HepG2 (cell line): ENCODE data around the gene FBXO24.

Source experiments
- ADNP ChIP-seq: sonication (generic); formaldehyde crosslinking; IDR thresholded peaks from 2 replicates; pipeline ENCODE4 v1.4.0; 2020; ENCODE audit warnings: missing genetic modification reagents
- ATF7 ChIP-seq, 2 experiments: fragments of 450-650 bp in 1 of 2; sonication (generic) in 1 of 2; formaldehyde crosslinking in 1 of 2; IDR thresholded peaks; 2 replicates each; pipeline versions ENCODE4 v1.4.0 to v1.6.1; 2016 to 2020; ENCODE audit warnings: antibody characterized with exemption in 1 of 2, mild to moderate bottlenecking in 1 of 2, missing genetic modification reagents in 1 of 2
- FOXA1 ChIP-seq, 2 experiments: fragments of 450-650 bp in 1 of 2; sonication (generic) in 1 of 2; formaldehyde crosslinking in 1 of 2; IDR thresholded peaks; 2 replicates each; pipeline versions ENCODE4 v1.4.0 to v1.6.1; 2016 to 2020; ENCODE audit warnings: missing genetic modification reagents in 1 of 2
- FOXM1 ChIP-seq: sonication (generic); formaldehyde crosslinking; IDR thresholded peaks from 2 replicates; pipeline ENCODE4 v1.5.0; 2020; ENCODE audit warnings: missing genetic modification reagents
- FOXO1 ChIP-seq: sonication (generic); formaldehyde crosslinking; IDR thresholded peaks from 2 replicates; pipeline ENCODE4 v1.4.0; 2020; ENCODE audit warnings: missing genetic modification reagents
- NR1H2 ChIP-seq: sonication (generic); formaldehyde crosslinking; IDR thresholded peaks from 2 replicates; pipeline ENCODE4 v1.8.1; 2022; ENCODE audit warnings: low read depth, missing genetic modification reagents, borderline replicate concordance
- SUZ12 ChIP-seq: fragments of 150-350 bp; IDR thresholded peaks from 2 replicates; pipeline ENCODE4 v1.6.1; 2014; ENCODE audit warnings: low read depth, low read length
- TBL1XR1 ChIP-seq: fragments of 150-350 bp; IDR thresholded peaks from 2 replicates; pipeline ENCODE4 v1.6.1; 2014; ENCODE audit warnings: borderline replicate concordance, low read length; ENCODE audit not compliant: partially characterized antibody
- TCF12 ChIP-seq, 2 experiments: fragments of 450-650 bp in 1 of 2; sonication (generic) in 1 of 2; formaldehyde crosslinking in 1 of 2; IDR thresholded peaks; 2 replicates each; pipeline versions ENCODE4 v1.6.1 to v1.8.0; 2017 to 2022; ENCODE audit warnings: antibody characterized with exemption in 1 of 2, mild to moderate bottlenecking in 1 of 2, missing genetic modification reagents in 1 of 2, moderate library complexity in 1 of 2
- ZNF329 ChIP-seq: sonication (generic); formaldehyde crosslinking; IDR thresholded peaks from 2 replicates; pipeline ENCODE4 v1.9.0; 2021; ENCODE audit warnings: low read depth, mild to moderate bottlenecking, missing genetic modification reagents

GRCh38 chr7:100572949-100573675, 13.0 kb upstream of the FBXO24 start:
- TF ChIP-seq TBL1XR1 = no peak
- TF ChIP-seq ADNP = no peak
- no peak for TF ChIP-seq FOXA1 (IDR thresholded peaks at IDR 0.05)
- TF ChIP-seq FOXA1 (CRISPR knock-in tag; IDR thresholded peaks at IDR 0.05) = no peak
- TF ChIP-seq FOXM1 (CRISPR knock-in tag) = no peak
- TF ChIP-seq TCF12 (IDR thresholded peaks at IDR 0.05) = no peak
- TF ChIP-seq TCF12 (CRISPR knock-in tag; IDR thresholded peaks at IDR 0.05) = no peak
- no peak for TF ChIP-seq NR1H2
- no peak for TF ChIP-seq ATF7 (IDR thresholded peaks at IDR 0.05)
- no peak for TF ChIP-seq ATF7 (CRISPR knock-in tag; IDR thresholded peaks at IDR 0.05)
- TF ChIP-seq FOXO1 (CRISPR knock-in tag) = no peak
- no peak for TF ChIP-seq SUZ12
- no peak for TF ChIP-seq ZNF329 (CRISPR knock-in tag)
